ENCODE data around the gene NLRP12. TPM values are rescaled to one million over a fixed set of nuclear protein-coding genes. Genes with fewer than 3 reads are reported as not detected.

NLRP12 gene, protein sequence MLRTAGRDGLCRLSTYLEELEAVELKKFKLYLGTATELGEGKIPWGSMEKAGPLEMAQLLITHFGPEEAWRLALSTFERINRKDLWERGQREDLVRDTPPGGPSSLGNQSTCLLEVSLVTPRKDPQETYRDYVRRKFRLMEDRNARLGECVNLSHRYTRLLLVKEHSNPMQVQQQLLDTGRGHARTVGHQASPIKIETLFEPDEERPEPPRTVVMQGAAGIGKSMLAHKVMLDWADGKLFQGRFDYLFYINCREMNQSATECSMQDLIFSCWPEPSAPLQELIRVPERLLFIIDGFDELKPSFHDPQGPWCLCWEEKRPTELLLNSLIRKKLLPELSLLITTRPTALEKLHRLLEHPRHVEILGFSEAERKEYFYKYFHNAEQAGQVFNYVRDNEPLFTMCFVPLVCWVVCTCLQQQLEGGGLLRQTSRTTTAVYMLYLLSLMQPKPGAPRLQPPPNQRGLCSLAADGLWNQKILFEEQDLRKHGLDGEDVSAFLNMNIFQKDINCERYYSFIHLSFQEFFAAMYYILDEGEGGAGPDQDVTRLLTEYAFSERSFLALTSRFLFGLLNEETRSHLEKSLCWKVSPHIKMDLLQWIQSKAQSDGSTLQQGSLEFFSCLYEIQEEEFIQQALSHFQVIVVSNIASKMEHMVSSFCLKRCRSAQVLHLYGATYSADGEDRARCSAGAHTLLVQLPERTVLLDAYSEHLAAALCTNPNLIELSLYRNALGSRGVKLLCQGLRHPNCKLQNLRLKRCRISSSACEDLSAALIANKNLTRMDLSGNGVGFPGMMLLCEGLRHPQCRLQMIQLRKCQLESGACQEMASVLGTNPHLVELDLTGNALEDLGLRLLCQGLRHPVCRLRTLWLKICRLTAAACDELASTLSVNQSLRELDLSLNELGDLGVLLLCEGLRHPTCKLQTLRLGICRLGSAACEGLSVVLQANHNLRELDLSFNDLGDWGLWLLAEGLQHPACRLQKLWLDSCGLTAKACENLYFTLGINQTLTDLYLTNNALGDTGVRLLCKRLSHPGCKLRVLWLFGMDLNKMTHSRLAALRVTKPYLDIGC
- 0.03 and 0.04 TPM in 2 replicates for polyA plus RNA-seq (2011; rRNA removed)
- 0.01 and 0.03 TPM in 2 replicates for polyA plus RNA-seq (2012; cell fraction: cytosol; rRNA removed)
- 0.01 TPM in 1 of 2 replicates, not detected in the other for polyA plus RNA-seq (2012; cell fraction: nucleus; rRNA removed)
- polyA plus RNA-seq (2017; fragmentation: RNase III; extraction: RNeasy Plus Mini Kit Qiagen cat#74134 plus additional on column Dnase treatment) = 0.03 TPM in 1 of 3 replicates, not detected in the others
- polyA minus RNA-seq (2011; rRNA and poly(A)+ RNA removed) = 0.25 TPM in 1 of 2 replicates, not detected in the other

- no peak within 1 kb of the TSS for H3K4me3 ChIP-seq
- DNase-seq (ENCODE audit: low read depth in 1 of 2, low spot score in 1 of 2) = no peak
- ChIA-PET POLR2A (no interaction called here), CTCF (interaction anchor here (0.6 to 6.5 kb wide), 2 partner anchors 15 to 567 kb away, joined by 5 to 47 read pairs; no protein-coding TSS in a partner anchor)
- TF ChIP-seq SREBF2 (IDR thresholded peaks at IDR 0.05) (no peak), ZNF302 (CRISPR knock-in tag; IDR thresholded peaks at IDR 0.05) (no peak), POLR2A (IDR thresholded peaks at IDR 0.05; ENCODE audit: low read length) (no peak), RFX5 (IDR thresholded peaks at IDR 0.05) (no peak), ATOH8 (CRISPR knock-in tag; IDR thresholded peaks at IDR 0.05; ENCODE audit: low read depth) (no peak), CBX2 (IDR thresholded peaks at IDR 0.05; ENCODE audit: borderline replicate concordance, low read depth) (no peak), ESRRA (IDR thresholded peaks at IDR 0.05; ENCODE audit: borderline replicate concordance, low read length) (no peak), MYC (IDR thresholded peaks at IDR 0.05; ENCODE audit: borderline replicate concordance, low read length) (no peak), KDM5A (IDR thresholded peaks at IDR 0.05) (no peak)
- TF ChIP-seq, protein P1, sequence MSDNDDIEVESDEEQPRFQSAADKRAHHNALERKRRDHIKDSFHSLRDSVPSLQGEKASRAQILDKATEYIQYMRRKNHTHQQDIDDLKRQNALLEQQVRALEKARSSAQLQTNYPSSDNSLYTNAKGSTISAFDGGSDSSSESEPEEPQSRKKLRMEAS (IDR thresholded peaks at IDR 0.05) = no peak
- TF ChIP-seq, protein P2, sequence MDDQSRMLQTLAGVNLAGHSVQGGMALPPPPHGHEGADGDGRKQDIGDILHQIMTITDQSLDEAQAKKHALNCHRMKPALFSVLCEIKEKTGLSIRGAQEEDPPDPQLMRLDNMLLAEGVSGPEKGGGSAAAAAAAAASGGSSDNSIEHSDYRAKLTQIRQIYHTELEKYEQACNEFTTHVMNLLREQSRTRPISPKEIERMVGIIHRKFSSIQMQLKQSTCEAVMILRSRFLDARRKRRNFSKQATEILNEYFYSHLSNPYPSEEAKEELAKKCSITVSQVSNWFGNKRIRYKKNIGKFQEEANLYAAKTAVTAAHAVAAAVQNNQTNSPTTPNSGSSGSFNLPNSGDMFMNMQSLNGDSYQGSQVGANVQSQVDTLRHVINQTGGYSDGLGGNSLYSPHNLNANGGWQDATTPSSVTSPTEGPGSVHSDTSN (IDR thresholded peaks at IDR 0.05) = no peak
- ATAC-seq = peak in 1 of 2 experiments; percentile 37; a peak in 3 of 6 replicates
- no peaks in the 10 kb centered on the region for H3K9me3 ChIP-seq
- H3K4me2 ChIP-seq = no peak within 1 kb of the TSS
- no peaks in the 10 kb centered on the region for H3K4me1 ChIP-seq
- FAIRE-seq = no peak
- WGBS (ENCODE audit: missing lambda C conversion rate) = 77% methylated on average over 13 of the region's 14 CpGs
- H3K27ac ChIP-seq = no peak within 1 kb of the TSS
Measured at GRCh38 chr19:53824134-53824611, at the start of gene NLRP12. Gene NLRP12, minus strand, starts transcription at chr19:53824314. Its CDS starts 140 bp downstream, at chr19:53824174.

DNA sequence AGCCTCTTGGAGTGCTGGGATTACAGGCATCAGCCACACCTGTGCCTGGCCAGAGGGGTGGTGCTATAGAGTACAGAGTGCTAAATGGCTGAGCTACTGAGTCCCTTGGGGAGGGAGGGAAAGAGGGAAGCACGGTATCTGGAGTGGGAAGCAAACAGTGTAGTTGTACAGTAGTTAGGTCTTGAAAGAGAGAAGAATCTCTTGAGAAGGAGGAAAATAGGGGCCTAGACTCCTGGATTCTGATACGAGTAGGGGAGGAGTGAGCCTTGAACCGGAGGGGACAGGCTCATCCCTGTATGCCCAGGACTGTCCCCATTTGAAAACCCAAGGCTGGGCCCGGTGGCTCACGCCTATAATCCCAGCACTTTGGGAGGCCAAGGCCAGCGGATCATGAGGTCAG, 48.6 kb upstream of the NLRP12 start:
- H3K9me3 ChIP-seq = no peaks in the 10 kb centered on the region
- no peak overlapping the region for H3K4me2 ChIP-seq
- TF ChIP-seq HOXA7 (CRISPR knock-in tag; IDR thresholded peaks at IDR 0.05) (peak; percentile 90), HDAC2 (IDR thresholded peaks at IDR 0.05) (no peak), FOSB (CRISPR knock-in tag; IDR thresholded peaks at IDR 0.05) (peak; percentile 95), RARB (CRISPR knock-in tag; IDR thresholded peaks at IDR 0.05) (peak; percentile 68), REST (IDR thresholded peaks at IDR 0.05) (peak; percentile 2; the same call in 1 of the 2 replicates), ESRRA (IDR thresholded peaks at IDR 0.05; ENCODE audit: borderline replicate concordance, low read length) (no peak), TP53 (CRISPR knock-in tag; IDR thresholded peaks at IDR 0.05) (peak; percentile 97), EHF (CRISPR knock-in tag; IDR thresholded peaks at IDR 0.05) (no peak), POLR2AphosphoS2 (conservative IDR thresholded peaks at IDR 0.05; ENCODE audit: low read length) (peak; percentile 80; the same call in 1 of the 2 replicates), TFCP2L1 (CRISPR knock-in tag; IDR thresholded peaks at IDR 0.05) (peak; percentile 96)
- CTCF ChIA-PET = interaction anchor here (0.9 to 2.4 kb wide), 6 partner anchors 9 to 157 kb away, joined by 3 to 12 read pairs (median 4); partner anchors contain the start of gene PRKCG
- POLR2A ChIA-PET = no interaction called here
- H3K4me1 ChIP-seq = peaks cover 10% of the 10 kb centered on the region; the same call in 2 of the 3 replicates
- no peak overlapping the region for H3K4me3 ChIP-seq
- WGBS (ENCODE audit: missing lambda C conversion rate) = 89% methylated on average over 6 of the region's 6 CpGs
- FAIRE-seq = no peak
- no peak; a peak in 1 of 6 replicates for ATAC-seq
- no peak overlapping the region for H3K27ac ChIP-seq
- peak in 1 of 2 experiments; percentile 57 for DNase-seq (ENCODE audit: low read depth in 1 of 2, low spot score in 1 of 2)
